GM18870 (cell line): Measurements from ENCODE around the gene KDR.

Experiments
- ATAC-seq: cut with Tn5 transposase; IDR thresholded peaks from one replicate; pipeline ENCODE4 v1.9.1; 2021; ENCODE audit warnings: moderate library complexity; ENCODE audit not compliant: unreplicated experiment

The KDR gene

DNA sequence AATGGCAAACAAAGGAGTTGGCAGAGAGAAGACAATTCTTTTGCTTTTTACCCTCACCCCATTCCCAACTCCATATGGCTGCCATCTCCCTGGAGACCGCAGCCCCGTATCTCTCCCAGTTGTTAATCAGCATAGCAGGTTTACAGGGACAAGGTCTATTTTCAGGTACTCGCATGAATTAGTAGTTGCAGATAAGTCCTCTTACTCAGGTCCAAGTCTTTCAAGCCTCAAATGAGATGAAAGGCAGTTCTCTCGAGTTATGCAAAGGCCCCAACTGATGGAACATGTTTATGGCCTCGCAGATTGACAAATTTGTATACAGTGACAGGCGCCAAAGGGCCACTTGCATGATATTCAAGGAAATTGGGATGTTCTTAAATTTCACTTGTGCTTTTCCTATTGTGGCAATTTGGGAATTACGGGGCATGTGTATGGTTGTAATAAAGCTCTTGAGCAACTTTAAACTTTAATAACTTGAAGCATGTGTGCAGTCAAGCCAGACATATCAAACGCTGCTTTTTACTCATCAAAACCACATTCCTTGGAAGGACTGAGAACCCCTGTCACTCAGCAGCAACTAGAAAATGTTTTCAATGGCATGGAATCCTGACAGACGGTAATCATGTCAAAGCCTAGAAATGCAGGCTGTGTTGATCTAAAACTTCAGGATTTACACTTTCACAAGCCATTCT is 45.1 kb downstream of the KDR start:
- no peak for ATAC-seq

- ATAC-seq = no peak
Observed at GRCh38 chr4:55079451-55080173, 45.8 kb downstream of the KDR start.

GRCh38 chr4:55078987-55079386 is 46.4 kb downstream of the KDR start:
- ATAC-seq = no peak

- no peak for ATAC-seq
Observed at GRCh38 chr4:55077577-55077976, 47.8 kb downstream of the KDR start.

DNA sequence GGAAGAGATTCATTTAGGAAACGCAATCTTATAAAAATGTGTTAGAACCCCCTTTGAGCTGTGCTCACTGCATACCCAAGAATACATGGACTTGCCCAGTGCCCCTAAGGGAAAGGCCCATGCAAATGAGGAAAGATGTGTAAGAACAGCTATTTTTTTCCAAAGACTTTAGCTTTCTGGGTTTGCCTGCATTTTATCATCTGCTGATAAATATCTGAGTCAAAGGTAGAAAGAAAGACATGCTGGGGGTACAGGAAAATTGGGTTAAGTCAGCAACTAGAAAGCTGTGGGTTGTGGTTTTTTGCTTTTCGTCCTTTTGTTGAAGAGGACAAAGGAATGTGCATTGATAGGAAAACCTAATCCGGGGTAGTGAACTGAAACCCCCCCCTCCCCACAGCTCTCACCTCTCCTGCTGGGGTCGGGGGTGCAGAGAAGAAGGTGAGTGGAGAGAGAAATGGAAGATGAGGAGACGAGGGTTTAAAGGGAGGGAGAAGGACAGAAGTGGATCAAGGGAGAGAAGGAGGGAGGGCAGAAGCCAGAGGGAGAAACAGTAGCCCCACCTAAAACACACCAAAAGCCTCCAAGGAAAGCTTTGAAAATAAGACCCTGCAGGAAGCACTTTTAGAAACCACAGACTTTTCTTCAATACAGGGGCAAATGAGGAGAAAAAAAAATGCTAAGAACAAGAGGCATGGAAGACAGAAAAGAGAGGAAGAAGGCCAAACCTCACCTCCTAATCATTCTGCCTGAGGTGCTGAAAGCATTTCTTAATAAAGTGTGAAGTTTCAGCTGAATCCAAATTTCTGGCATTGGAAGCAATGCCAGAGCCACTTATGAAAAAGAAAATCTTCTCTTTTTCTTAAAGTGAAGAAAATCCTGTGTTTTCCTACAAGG is 49.3 kb downstream of the KDR start:
- no peak for ATAC-seq

DNA sequence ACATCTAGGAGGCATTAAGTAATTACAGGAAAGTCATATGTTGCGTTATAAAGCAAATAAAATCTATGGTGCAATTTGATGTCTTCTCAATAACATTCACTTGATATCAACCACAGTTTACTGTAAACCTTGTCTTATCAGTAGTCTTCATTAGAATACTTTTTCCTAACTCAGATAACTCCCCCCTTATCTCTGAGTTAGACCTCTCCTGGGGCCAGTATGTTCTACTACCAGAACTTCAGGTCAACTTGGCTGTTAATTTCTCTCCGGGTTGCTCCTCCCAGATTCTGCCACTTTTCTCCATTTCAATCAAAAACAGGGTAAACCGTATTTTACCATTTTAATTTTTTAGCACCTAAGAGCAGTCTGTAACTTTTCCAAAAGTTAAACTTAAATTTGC is 50.0 kb downstream of the KDR start:
- ATAC-seq = no peak

- no peak for ATAC-seq
Observed at GRCh38 chr4:55074386-55074785, 51.0 kb downstream of the KDR start.

DNA sequence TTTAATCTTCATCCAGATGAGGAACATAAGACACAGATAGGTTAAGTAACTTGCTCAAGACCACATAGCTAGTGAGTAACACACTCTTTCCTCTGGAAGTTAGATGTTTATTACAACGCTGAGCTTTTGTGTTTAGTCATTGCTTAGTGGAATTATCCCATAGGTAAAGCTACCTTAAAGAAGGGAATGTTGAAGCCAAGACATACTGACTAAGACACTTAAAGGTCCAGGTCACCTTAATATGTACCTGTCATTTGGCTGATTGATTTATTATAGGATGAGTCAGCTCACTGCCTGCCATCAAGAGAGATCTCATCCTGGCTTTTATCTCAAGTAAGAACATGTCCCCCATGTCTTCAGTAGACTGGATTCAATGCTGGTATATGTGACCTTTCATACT is 53.4 kb downstream of the KDR start:
- ATAC-seq = no peak

DNA sequence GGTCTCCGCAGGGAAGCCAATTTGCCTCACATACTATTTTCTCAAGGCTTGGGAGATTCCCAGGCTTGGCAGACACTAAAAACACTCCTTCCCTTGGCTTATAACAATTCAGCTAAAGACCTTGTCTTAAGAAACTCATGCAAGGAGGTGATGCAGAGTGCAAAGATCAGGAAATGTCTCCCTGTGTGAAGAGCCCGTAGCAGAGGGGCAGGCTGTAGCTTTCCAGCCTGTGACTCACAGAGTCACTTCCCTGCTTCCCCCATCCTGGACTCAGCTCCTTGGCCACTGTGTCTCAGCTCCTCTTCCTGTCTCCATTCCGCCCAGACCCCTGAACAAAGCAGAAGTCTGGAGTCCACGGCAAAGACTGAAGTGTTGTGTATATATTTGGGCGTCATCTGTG is 56.1 kb downstream of the KDR start:
- ATAC-seq = no peak

DNA sequence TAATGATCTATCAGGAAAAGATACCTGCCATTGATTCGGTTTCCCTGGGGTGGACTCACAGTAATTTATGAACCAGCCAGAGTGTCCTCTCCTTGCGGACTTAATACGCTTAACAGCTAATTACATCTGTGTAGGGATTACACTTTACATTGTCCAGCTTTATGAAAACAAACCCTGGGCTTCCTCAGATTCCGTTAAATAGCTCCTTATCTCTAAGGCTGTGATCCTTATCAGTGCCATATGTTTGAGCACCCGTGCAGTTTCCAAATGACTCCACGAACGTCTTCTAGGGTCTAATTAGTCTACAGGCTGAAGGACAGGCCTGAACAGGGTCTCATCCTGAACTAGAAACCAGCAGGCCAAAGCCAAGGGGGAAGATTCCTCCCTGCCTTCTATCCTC is 56.9 kb downstream of the KDR start:
- ATAC-seq = no peak

GRCh38 chr4:55066018-55066417 is 59.4 kb downstream of the KDR start:
- no peak for ATAC-seq

DNA sequence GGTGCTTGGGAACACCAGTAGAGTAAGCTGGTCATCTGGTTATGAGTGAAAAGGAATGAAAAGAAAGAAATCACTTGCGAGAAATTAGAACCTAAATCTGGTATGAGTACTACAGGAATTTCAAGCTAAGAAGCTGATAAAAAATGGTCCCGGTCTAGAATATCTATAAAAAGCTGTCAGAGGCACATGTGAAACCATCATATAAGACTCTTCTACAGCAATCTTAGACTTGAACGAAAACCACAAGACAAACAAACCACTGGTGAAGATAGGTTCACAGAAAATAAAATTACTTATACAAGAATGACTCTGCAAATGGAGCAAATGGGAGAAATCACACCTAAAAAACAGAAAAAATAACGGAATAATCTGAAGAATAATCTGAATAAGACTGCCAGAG is 69.9 kb downstream of the KDR start:
- no peak for ATAC-seq

DNA sequence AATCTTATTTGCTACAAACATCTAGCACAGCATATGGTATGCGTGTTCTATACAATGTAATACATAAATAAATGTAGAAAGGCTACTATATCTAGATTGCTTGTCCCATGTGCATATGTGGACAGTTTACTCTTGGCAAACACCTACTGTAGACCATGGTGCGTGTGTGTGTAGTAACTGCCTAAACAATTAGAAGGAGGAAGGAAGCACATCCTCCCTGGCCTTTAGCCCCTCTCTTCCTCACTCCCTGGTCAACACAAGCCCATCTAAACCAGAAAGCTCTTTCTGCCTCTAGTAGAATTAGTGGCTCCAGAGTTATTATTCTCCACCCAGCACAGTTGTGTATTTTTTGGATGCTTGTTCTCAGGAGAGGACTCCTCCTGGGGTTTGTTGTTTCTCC is 73.9 kb downstream of the KDR start:
- ATAC-seq = no peak

GRCh38 chr4:55050418-55050950 is 74.9 kb downstream of the KDR start:
- ATAC-seq = no peak

GRCh38 chr4:55038176-55038890 is 87.1 kb downstream of the KDR start:
- ATAC-seq = no peak

DNA sequence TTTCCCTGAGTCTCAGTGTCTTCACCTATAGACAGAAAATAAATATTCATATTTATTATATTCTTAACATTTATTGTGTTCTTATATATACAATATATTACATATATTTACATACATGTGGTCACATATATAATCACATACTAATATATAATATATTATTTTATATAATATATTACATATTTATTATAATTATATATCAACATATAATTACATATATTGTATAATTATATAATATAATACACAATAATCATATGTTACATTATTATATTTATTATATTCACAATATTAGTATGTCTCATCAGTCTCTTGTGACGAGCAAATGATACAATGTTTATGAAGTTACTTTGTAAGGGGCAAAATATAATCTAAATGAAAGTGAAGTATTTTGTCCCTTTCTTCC is 87.7 kb downstream of the KDR start:
- ATAC-seq = no peak

- no peak for ATAC-seq
Observed at GRCh38 chr4:55036405-55036804, 89.0 kb downstream of the KDR start.

DNA sequence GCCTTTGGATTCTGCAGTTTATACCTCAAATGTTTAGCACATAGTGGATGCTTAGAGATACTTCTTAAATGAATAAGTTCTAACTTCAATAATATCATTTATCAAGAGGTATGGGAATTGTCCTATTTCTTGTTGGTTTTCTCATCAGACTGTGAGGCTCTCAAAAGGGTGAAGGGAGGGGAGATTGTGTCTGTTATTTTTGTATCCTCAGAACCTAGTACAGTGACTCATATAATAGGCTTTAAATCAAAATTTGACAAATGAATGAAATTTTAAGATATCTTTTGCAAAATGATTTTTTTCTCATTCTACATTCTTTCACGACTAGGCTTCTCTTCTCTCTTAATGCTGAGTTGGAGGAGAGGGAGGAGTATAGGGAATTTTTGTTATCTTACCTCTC is 89.5 kb downstream of the KDR start:
- no peak for ATAC-seq

- no peak for ATAC-seq
Observed at GRCh38 chr4:55033296-55033695, 92.1 kb downstream of the KDR start.

GRCh38 chr4:55032788-55033187 is 92.6 kb downstream of the KDR start:
- no peak for ATAC-seq

- ATAC-seq = no peak
Observed at GRCh38 chr4:55032179-55032578, 93.2 kb downstream of the KDR start.
